ENCODE results near the gene GINS2.

DNA sequence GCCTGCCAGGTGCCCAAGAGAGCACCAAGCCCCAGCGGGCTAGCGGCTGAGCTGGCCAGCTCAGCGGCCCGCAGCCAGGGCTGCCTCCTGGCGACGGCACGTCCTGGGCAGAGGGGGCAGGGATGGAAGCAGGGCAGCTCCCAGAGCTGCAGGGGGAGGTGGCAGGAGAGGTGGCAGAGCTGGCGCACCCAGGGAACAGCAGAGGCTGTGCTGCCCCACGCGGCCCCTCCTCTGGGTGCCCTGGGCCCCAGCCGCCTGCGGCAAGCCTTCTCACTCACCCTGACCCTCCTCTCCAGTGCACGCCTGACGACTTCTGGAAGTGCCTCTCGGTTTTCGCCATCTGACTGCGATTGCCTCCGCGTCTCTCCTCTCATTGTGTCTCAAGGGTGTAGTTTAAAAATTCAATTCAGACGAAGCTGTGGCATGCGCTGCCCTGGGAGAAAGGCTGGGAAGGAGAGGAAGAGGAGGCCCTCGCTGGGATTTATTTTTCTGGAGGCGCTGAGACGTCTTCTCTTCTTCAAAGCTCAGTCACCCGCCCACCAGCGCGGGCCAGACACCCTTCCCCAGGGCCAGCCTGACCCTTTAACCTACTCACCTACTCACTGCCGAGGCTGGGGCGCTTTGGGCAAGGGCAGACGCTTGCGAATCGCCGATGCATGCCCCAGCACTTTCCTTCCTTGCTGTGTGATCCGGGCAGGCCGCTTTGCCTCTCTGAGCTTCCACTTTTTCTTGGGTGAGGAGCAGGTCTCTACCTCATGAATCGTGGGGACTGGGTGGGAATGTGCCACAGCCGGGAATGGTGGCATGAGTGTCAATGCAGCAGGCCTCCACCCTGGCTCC is 50.7 kb downstream of the GINS2 start:
- TF ChIP-seq, protein P1, sequence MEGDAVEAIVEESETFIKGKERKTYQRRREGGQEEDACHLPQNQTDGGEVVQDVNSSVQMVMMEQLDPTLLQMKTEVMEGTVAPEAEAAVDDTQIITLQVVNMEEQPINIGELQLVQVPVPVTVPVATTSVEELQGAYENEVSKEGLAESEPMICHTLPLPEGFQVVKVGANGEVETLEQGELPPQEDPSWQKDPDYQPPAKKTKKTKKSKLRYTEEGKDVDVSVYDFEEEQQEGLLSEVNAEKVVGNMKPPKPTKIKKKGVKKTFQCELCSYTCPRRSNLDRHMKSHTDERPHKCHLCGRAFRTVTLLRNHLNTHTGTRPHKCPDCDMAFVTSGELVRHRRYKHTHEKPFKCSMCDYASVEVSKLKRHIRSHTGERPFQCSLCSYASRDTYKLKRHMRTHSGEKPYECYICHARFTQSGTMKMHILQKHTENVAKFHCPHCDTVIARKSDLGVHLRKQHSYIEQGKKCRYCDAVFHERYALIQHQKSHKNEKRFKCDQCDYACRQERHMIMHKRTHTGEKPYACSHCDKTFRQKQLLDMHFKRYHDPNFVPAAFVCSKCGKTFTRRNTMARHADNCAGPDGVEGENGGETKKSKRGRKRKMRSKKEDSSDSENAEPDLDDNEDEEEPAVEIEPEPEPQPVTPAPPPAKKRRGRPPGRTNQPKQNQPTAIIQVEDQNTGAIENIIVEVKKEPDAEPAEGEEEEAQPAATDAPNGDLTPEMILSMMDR (conservative IDR thresholded peaks at IDR 0.05; ENCODE audit: low read depth, low read length) = no peak
- no peak for TF ChIP-seq EZH2 (IDR thresholded peaks at IDR 0.05; ENCODE audit: borderline replicate concordance, low read depth, low read length, poor library complexity, severe bottlenecking)

Data from A673 (cell line).